Measurements from ENCODE around the gene GARNL3. TPM values are rescaled to one million over a fixed set of nuclear protein-coding genes. Genes with fewer than 3 reads are reported as not detected.

GARNL3 gene
- total RNA-seq, 2 experiments from 2014 or later = 16.1 to 17.2 TPM

DNA sequence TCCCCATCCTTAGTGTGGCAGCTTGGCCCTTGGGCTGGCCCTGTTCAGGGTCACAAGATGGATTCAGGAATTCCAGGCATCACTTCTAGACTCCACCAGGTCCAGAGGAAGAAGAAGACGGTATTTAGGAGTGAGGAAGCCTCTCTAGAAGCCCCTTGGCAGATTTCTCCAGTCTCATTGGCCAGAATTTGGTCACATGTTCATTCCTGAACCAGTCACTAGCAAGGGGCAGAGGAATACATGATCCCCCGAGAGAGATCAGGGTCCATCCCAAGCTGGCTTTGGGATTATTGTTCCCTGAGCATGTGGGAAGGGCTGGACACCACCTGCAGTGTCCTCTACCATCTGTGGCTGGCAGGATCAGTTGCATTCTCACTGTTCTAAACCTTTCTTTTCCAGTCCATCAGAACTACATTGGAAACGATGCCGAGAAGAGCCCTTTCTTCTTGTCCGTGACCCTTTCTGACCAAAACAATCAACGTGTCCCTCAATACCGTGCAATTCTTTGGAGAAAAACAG is 48.5 kb downstream of the GARNL3 start:
- H3K79me2 ChIP-seq (ENCODE audit: insufficient read depth, low read depth, low read length) = no peaks in the 10 kb centered on the region
- no peaks in the 10 kb centered on the region for H4K20me1 ChIP-seq (ENCODE audit: insufficient read depth, low read length)
- no peak for TF ChIP-seq CTCF (conservative IDR thresholded peaks at IDR 0.05; ENCODE audit: low read length)
- no peak for TF ChIP-seq EZH2phosphoT487 (IDR thresholded peaks at IDR 0.05; ENCODE audit: borderline replicate concordance, low read depth, low read length)
- no peaks in the 10 kb centered on the region for H3K36me3 ChIP-seq (ENCODE audit: insufficient read depth, low read length)
- H3K4me1 ChIP-seq (ENCODE audit: insufficient read depth, low read length, poor library complexity, severe bottlenecking) = no peaks in the 10 kb centered on the region
- H3K27ac ChIP-seq (ENCODE audit: low read depth, low read length, poor library complexity, severe bottlenecking) = no peak overlapping the region
- ChIA-PET CTCF (ENCODE audit: unreplicated experiment) (no interaction called here), POLR2A (no interaction called here)
- no peak overlapping the region for H3K4me2 ChIP-seq (ENCODE audit: low read length)
- intact Hi-C loops (cut with micrococcal nuclease; ENCODE audit: unreplicated experiment) = no loop called here
- H3K9me2 ChIP-seq (ENCODE audit: insufficient read depth, low read length) = no peaks in the 10 kb centered on the region
- no TSS peak for BruUV-seq (replicated peaks)
- no peak overlapping the region for H2AFZ ChIP-seq (ENCODE audit: low read length)
- no peak overlapping the region for H3K4me3 ChIP-seq (ENCODE audit: low read depth, low read length, poor library complexity, severe bottlenecking)
- no peak for DNase-seq (ENCODE audit: low spot score)
- H3K9me3 ChIP-seq (ENCODE audit: low read length) = no peaks in the 10 kb centered on the region

DNA sequence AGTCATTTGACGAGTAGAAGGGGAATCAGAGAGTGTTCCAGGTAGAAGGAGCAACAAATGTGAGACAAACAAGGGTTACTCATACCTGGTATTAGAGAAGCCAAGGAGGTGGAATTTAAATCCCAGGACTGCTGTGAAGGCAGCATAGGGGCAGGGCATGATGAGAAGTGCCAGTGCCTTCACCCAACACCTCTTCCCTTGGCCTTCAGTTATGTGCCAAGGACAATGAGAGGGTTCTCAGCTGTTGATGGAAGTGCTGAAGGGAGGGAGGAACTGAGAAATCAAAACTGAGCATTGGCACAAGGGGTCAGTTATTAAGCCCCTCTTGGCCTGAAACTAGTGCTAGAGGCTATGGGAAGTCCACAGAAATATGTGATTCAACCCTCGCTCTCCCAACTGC is 50.3 kb downstream of the GARNL3 start:
- H4K20me1 ChIP-seq (ENCODE audit: insufficient read depth, low read length) = no peaks in the 10 kb centered on the region
- no peak overlapping the region for H3K4me3 ChIP-seq (ENCODE audit: low read depth, low read length, poor library complexity, severe bottlenecking)
- ChIA-PET CTCF (ENCODE audit: unreplicated experiment) (no interaction called here), POLR2A (interaction anchor here (0.5 kb wide), 1 partner anchor 250 kb away, joined by 5 read pairs; no protein-coding TSS in a partner anchor)
- intact Hi-C loops (cut with micrococcal nuclease; ENCODE audit: unreplicated experiment) = no loop called here
- no peaks in the 10 kb centered on the region for H3K36me3 ChIP-seq (ENCODE audit: insufficient read depth, low read length)
- H3K9me3 ChIP-seq (ENCODE audit: low read length) = no peaks in the 10 kb centered on the region
- H3K4me1 ChIP-seq (ENCODE audit: insufficient read depth, low read length, poor library complexity, severe bottlenecking) = peaks cover 6% of the 10 kb centered on the region
- no peaks in the 10 kb centered on the region for H3K9me2 ChIP-seq (ENCODE audit: insufficient read depth, low read length)
- no peak overlapping the region for H3K27ac ChIP-seq (ENCODE audit: low read depth, low read length, poor library complexity, severe bottlenecking)
- no peak overlapping the region for H2AFZ ChIP-seq (ENCODE audit: low read length)
- no TSS peak for BruUV-seq (replicated peaks)
- DNase-seq (ENCODE audit: low spot score) = no peak
- H3K79me2 ChIP-seq (ENCODE audit: insufficient read depth, low read depth, low read length) = no peaks in the 10 kb centered on the region
- no peak for TF ChIP-seq EZH2phosphoT487 (IDR thresholded peaks at IDR 0.05; ENCODE audit: borderline replicate concordance, low read depth, low read length)
- no peak for TF ChIP-seq CTCF (conservative IDR thresholded peaks at IDR 0.05; ENCODE audit: low read length)
- no peak overlapping the region for H3K4me2 ChIP-seq (ENCODE audit: low read length)

GRCh38 chr9:127316586-127317323 is 52.2 kb downstream of the GARNL3 start:
- no peak for DNase-seq (ENCODE audit: low spot score)
- CTCF ChIA-PET (ENCODE audit: unreplicated experiment) = no interaction called here
- intact Hi-C loops (cut with micrococcal nuclease; ENCODE audit: unreplicated experiment) = no loop called here
- no peaks in the 10 kb centered on the region for H3K79me2 ChIP-seq (ENCODE audit: insufficient read depth, low read depth, low read length)
- H2AFZ ChIP-seq (ENCODE audit: low read length) = no peak overlapping the region
- H3K4me1 ChIP-seq (ENCODE audit: insufficient read depth, low read length, poor library complexity, severe bottlenecking) = peaks cover 6% of the 10 kb centered on the region
- no peak overlapping the region for H3K27ac ChIP-seq (ENCODE audit: low read depth, low read length, poor library complexity, severe bottlenecking)
- no peaks in the 10 kb centered on the region for H3K9me2 ChIP-seq (ENCODE audit: insufficient read depth, low read length)
- POLR2A ChIA-PET = no interaction called here
- H3K4me3 ChIP-seq (ENCODE audit: low read depth, low read length, poor library complexity, severe bottlenecking) = no peak overlapping the region
- no peaks in the 10 kb centered on the region for H4K20me1 ChIP-seq (ENCODE audit: insufficient read depth, low read length)
- H3K4me2 ChIP-seq (ENCODE audit: low read length) = no peak overlapping the region
- H3K36me3 ChIP-seq (ENCODE audit: insufficient read depth, low read length) = no peaks in the 10 kb centered on the region
- no peaks in the 10 kb centered on the region for H3K9me3 ChIP-seq (ENCODE audit: low read length)
- BruUV-seq (replicated peaks) = no TSS peak
- TF ChIP-seq CTCF (conservative IDR thresholded peaks at IDR 0.05; ENCODE audit: low read length) = no peak
- no peak for TF ChIP-seq EZH2phosphoT487 (IDR thresholded peaks at IDR 0.05; ENCODE audit: borderline replicate concordance, low read depth, low read length)

Data from OCI-LY7 (cell line).